Esophagus muscularis mucosa (tissue), 4 donors: ENCODE results near the gene OR2H2. TPM values are rescaled to one million over a fixed set of nuclear protein-coding genes. Genes with fewer than 3 reads are reported as not detected.

Experiments used
- DNase-seq: peaks from one replicate; pipeline ENCODE4 v3.0.0-alpha.2; 2017; ENCODE audit errors: extremely low spot score
- H3K27ac ChIP-seq, 4 donors: fragments of 200-600 bp; sonication (generic); replicated peaks in 1 of 4; 1 replicate in 3 of 4; 2 replicates in 1 of 4; pipeline ENCODE4 v1.5.1; 2016 to 2019; ENCODE audit warnings: mild to moderate bottlenecking in 1 of 4
- H3K27me3 ChIP-seq, 4 donors: fragments of 200-600 bp; sonication (generic); one replicate each; pipeline versions ENCODE4 v1.5.1 to v1.6.0; 2016 to 2019
- H3K36me3 ChIP-seq, 4 donors: fragments of 200-600 bp; sonication (generic); one replicate each; pipeline ENCODE4 v1.5.1; 2016 to 2019
- H3K4me1 ChIP-seq, 4 donors: fragments of 200-600 bp; sonication (generic); one replicate each; pipeline ENCODE4 v1.5.1; 2016 to 2019
- H3K4me3 ChIP-seq, 4 donors: fragments of 200-600 bp; sonication (generic); 1 replicate in 2 of 4; 2 replicates in 2 of 4; pipeline ENCODE4 v1.5.1; 2016 to 2019; ENCODE audit warnings: mild to moderate bottlenecking in 4 of 4, moderate library complexity in 1 of 4
- H3K9me3 ChIP-seq, 4 donors: fragments of 200-600 bp; sonication (generic); 1 replicate in 3 of 4; 2 replicates in 1 of 4; pipeline ENCODE4 v1.5.1; 2016 to 2019
- EP300 ChIP-seq: sonication (generic); formaldehyde crosslinking; IDR thresholded peaks from one replicate; pipeline ENCODE4 v1.6.1; 2017; ENCODE audit warnings: antibody characterized with exemption
- POLR2A ChIP-seq: fragments of 450-650 bp; IDR thresholded peaks from one replicate; pipeline ENCODE4 v1.6.1; 2017; ENCODE audit warnings: antibody characterized with exemption, moderate library complexity, mild to moderate bottlenecking, low read depth
- POLR2AphosphoS5 ChIP-seq, 2 donors: sonication (generic); formaldehyde crosslinking; IDR thresholded peaks; one replicate each; pipeline ENCODE4 v1.6.1; 2017; ENCODE audit warnings: antibody characterized with exemption in 2 of 2
- WGBS: methylation state at CpG from one replicate; pipeline ENCODE4 v1.1.5; 2018; 5-methylcytosine and 5-hydroxymethylcytosine counted together
- intact Hi-C: fragments of 100-400 bp; cut with DNase I; formaldehyde crosslinking; loops from one replicate; pipeline ENCODE4 v1.15.1; 2023
- total RNA-seq, 4 donors: library from RNA; depleted of rRNA; stranded (reverse); fragments of >200 nt; gene quantifications; one replicate each; pipeline versions ENCODE4 v1.1.0 to v1.2.1, GENCODE V29; 2016
- TF ChIP-seq, protein P1 (sequence below), 3 experiments: fragments of 200-600 bp in 2 of 3; fragments of 450-650 bp in 1 of 3; sonication (generic) in 2 of 3; IDR thresholded peaks; one replicate each; pipeline ENCODE4 v1.5.1; 2017 to 2019; ENCODE audit warnings: antibody characterized with exemption in 3 of 3, mild to moderate bottlenecking in 2 of 3, moderate library complexity in 1 of 3

OR2H2 gene
- total RNA-seq, 4 donors from 2014 or later, result not detected

DNA sequence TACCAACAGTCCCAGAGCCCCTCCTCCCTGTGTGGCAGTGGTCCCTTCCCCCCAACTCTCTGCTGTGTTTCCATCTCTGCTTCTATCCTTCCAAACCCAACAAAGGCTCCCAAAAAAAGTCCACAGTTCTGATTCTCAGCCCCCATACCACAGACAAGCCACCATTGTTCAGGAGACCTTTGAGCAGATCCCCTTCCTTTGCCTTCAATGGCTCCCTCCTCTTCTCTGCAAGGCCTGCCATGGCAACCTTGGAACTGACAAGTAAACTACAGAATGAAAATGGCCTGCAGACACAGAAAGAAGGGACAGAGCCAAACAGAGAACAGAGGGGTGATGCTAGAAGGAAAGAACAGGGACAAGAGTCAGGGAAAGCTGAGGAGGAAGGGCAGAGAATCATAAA lies 23.2 kb downstream of the OR2H2 start:
- DNase-seq, result no peak
- intact Hi-C loops, result no loop called here
- TF ChIP-seq, protein P1, sequence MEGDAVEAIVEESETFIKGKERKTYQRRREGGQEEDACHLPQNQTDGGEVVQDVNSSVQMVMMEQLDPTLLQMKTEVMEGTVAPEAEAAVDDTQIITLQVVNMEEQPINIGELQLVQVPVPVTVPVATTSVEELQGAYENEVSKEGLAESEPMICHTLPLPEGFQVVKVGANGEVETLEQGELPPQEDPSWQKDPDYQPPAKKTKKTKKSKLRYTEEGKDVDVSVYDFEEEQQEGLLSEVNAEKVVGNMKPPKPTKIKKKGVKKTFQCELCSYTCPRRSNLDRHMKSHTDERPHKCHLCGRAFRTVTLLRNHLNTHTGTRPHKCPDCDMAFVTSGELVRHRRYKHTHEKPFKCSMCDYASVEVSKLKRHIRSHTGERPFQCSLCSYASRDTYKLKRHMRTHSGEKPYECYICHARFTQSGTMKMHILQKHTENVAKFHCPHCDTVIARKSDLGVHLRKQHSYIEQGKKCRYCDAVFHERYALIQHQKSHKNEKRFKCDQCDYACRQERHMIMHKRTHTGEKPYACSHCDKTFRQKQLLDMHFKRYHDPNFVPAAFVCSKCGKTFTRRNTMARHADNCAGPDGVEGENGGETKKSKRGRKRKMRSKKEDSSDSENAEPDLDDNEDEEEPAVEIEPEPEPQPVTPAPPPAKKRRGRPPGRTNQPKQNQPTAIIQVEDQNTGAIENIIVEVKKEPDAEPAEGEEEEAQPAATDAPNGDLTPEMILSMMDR (IDR thresholded peaks at IDR 0.05), result no peak
- TF ChIP-seq EP300, result no peak
- no peak for TF ChIP-seq POLR2AphosphoS5 (IDR thresholded peaks at IDR 0.05)
- no peak for TF ChIP-seq POLR2A
- peaks cover 0 to 3% (median 0%) of the 10 kb centered on the region in 4 donors for H3K4me1 ChIP-seq
- no peak overlapping the region for H3K27ac ChIP-seq
- H3K9me3 ChIP-seq, result no peaks in the 10 kb centered on the region
- peaks cover 62 to 100% (median 99%) of the 10 kb centered on the region in 4 donors for H3K36me3 ChIP-seq
- H3K4me3 ChIP-seq, result no peak overlapping the region
- no peaks in the 10 kb centered on the region for H3K27me3 ChIP-seq

DNA sequence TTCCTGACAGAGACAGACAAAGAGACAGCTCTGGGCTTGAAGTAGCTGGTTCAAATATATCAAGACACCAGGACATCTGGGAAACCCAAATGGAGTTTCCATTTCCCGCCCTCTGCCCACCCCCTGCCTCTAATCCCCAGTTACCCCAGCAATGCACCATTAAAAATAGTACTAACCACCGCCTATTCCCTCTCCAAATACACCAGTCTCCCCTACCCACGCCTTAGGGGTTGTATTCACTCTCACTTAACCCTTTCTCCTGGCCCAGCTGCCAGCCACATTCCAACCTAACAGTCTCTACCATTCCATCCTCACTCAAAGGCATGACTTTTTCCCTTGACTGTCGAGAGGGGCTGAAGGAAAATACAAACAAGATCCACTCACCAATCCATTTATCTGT lies 25.6 kb downstream of the OR2H2 start:
- Histone ChIP-seq H3K4me3 (no peak overlapping the region), H3K36me3 (peaks cover 53 to 99% (median 93%) of the 10 kb centered on the region in 4 donors), H3K4me1 (peaks cover 0 to 3% (median 0%) of the 10 kb centered on the region in 4 donors), H3K9me3 (no peaks in the 10 kb centered on the region), H3K27me3 (no peaks in the 10 kb centered on the region), H3K27ac (no peak overlapping the region)
- 91% methylated on average over 4 of the region's 4 CpGs for WGBS
- TF ChIP-seq POLR2A, result no peak
- TF ChIP-seq, protein P1 (IDR thresholded peaks at IDR 0.05), result no peak
- no peak for TF ChIP-seq EP300
- TF ChIP-seq POLR2AphosphoS5 (IDR thresholded peaks at IDR 0.05), result no peak
- no peak for DNase-seq
- intact Hi-C loops, result no loop called here

DNA sequence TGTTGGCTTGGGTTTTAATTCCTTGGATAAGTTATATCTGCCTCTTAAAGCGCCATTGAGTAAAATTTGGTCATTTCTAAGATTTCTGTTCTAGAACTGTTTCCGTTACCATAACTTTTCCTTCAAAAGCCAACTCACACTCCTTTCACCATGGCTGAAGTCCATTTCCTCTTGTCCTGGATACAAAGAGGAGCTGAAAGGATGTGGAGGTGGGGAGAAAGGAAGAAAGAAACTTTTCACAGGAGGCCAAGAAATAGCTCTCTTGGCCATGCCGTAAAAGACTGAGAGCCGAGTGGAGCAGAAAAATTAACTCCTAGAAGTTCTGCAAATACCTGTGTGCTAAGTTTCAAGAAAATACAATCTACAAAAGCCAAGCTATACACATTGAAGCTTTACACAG lies 26.5 kb downstream of the OR2H2 start:
- no peaks in the 10 kb centered on the region for H3K9me3 ChIP-seq
- WGBS, result 85% methylated on average over 4 of the region's 4 CpGs
- H3K27me3 ChIP-seq, result no peaks in the 10 kb centered on the region
- no peak overlapping the region for H3K27ac ChIP-seq
- TF ChIP-seq, protein P1 (IDR thresholded peaks at IDR 0.05), result no peak
- TF ChIP-seq POLR2A (no peak), EP300 (no peak), POLR2AphosphoS5 (IDR thresholded peaks at IDR 0.05) (no peak)
- H3K36me3 ChIP-seq, result peaks cover 50 to 98% (median 93%) of the 10 kb centered on the region in 4 donors
- no peak for DNase-seq
- H3K4me3 ChIP-seq, result no peak overlapping the region
- peaks cover 0 to 3% (median 0%) of the 10 kb centered on the region in 4 donors for H3K4me1 ChIP-seq
- intact Hi-C loops, result no loop called here

DNA sequence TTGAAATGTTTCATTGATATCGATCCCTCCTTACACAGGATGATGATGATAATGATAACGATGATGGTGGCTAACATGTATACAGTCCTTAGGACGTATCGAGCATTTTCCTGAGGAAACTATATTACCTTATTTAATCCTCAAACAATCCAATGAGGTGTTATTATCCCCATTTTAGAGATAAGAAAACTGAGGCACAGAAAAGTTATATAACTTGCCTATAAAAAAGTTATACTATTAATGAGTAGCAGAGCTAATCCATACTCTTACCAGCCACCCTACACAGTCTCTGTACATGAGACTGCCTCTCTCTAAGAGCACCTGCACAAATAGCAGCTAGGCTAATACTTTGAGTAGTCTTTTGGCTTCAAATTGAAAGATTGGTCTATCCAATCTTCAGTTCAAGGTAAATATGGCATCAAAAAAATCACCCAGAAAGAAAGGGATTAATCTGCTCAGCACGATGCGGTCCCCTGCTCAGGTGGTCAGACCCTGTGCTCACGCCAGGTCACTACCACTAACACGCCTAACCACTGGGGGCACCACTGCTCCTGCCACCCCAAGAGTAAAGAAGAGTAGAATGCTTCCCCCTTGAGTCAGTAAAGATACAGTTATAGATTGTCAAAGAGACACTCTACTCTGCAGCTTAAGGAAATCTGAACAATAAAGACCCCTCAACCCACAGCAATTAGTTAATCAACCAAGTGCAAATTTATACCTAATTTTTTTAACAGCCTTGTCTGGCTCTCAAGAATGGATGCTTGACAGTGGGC lies 33.0 kb downstream of the OR2H2 start:
- 94% methylated on average over 8 of the region's 8 CpGs for WGBS
- DNase-seq, result no peak
- Histone ChIP-seq H3K4me1 (no peaks in the 10 kb centered on the region), H3K27ac (no peak overlapping the region), H3K36me3 (peaks cover 41 to 97% (median 85%) of the 10 kb centered on the region in 4 donors), H3K27me3 (no peaks in the 10 kb centered on the region), H3K4me3 (no peak overlapping the region), H3K9me3 (no peaks in the 10 kb centered on the region)
- intact Hi-C loops, result no loop called here
- TF ChIP-seq, protein P1 (IDR thresholded peaks at IDR 0.05), result peak in 1 of 3 experiments; percentile 16
- no peak for TF ChIP-seq POLR2AphosphoS5 (IDR thresholded peaks at IDR 0.05)
- no peak for TF ChIP-seq POLR2A
- TF ChIP-seq EP300, result no peak
